A549 (cell line): ENCODE data around the gene FBP2. TPM values are rescaled to one million over a fixed set of nuclear protein-coding genes. Genes with fewer than 3 reads are reported as not detected.
"Not testable (repeated sequence)": the region's sequence is repeated elsewhere in the genome, so short reads cannot be mapped to it uniquely, and the experiment has no call there.

Experiments used
- ATAC-seq, 2 experiments: fragments of 200-7000 bp in 1 of 2; fragments of >200 bp in 1 of 2; cut with Nextera tagmentation in 1 of 2; cut with Tn5 transposase in 1 of 2; 3 replicates each; pipeline versions ENCODE4 v1.8.0 to v1.9.1; 2018 to 2020; ENCODE audit warnings: mild to moderate bottlenecking in 1 of 2, moderate library complexity in 1 of 2
- CTCF ChIA-PET: fragments of 300-600 bp; sonication (Branson Sonifier 250); formaldehyde crosslinking; extraction: SDS; loops from one replicate; lab custom pipeline; 2021; ENCODE audit warnings: antibody characterized with exemption, inconsistent platforms; lab: Yijun Ruan, JAX
- POLR2A ChIA-PET: fragments of 350-600 bp; formaldehyde crosslinking; extraction: SDS; loops from one replicate; lab custom pipeline; 2021; ENCODE audit warnings: antibody characterized with exemption, inconsistent platforms; lab: Yijun Ruan, JAX
- DNase-seq, 2 experiments: peaks; one replicate each; pipeline versions ENCODE4 v3.0.0 to v3.0.0-alpha.2; 2011 to 2016; ENCODE audit warnings: low read depth in 1 of 2, low spot score in 1 of 2
- FAIRE-seq: peaks from 2 replicates; lab custom pipeline; 2011; peaks lifted over from hg19 to GRCh38; lab: Jason Lieb, UNC
- H3K27ac ChIP-seq, 2 experiments: fragments of >200 bp; sonication (Bioruptor Twin); formaldehyde crosslinking; 3 replicates each; pipeline ENCODE4 v1.5.1; 2016 to 2017
- H3K4me1 ChIP-seq: fragments of >200 bp; sonication (Bioruptor Twin); formaldehyde crosslinking; 3 replicates; pipeline ENCODE4 v1.6.1; 2016
- H3K4me2 ChIP-seq: fragments of >200 bp; sonication (Bioruptor Twin); formaldehyde crosslinking; 3 replicates; pipeline ENCODE4 v1.6.1; 2016
- H3K4me3 ChIP-seq: fragments of >200 bp; sonication (Bioruptor Twin); formaldehyde crosslinking; 3 replicates; pipeline ENCODE4 v1.5.1; 2016
- H3K9me3 ChIP-seq: fragments of >200 bp; sonication (Bioruptor Twin); formaldehyde crosslinking; 3 replicates; pipeline ENCODE4 v1.6.1; 2016
- CBX2 ChIP-seq: fragments of 200-600 bp; sonication (generic); IDR thresholded peaks from 2 replicates; pipeline ENCODE4 v1.6.1; 2016; ENCODE audit warnings: low read depth, mild to moderate bottlenecking, borderline replicate concordance
- EP300 ChIP-seq, 2 experiments: fragments of >200 bp; sonication (Bioruptor Twin); formaldehyde crosslinking; IDR thresholded peaks; 2 replicates in 1 of 2; 3 replicates in 1 of 2; pipeline ENCODE4 v1.6.1; 2016 to 2017
- ESRRA ChIP-seq: fragments of 150-350 bp; IDR thresholded peaks from 2 replicates; pipeline ENCODE4 v1.6.1; 2014; ENCODE audit warnings: mild to moderate bottlenecking, low read length, borderline replicate concordance
- FOSL2 ChIP-seq, 2 experiments: fragments of 450-650 bp in 1 of 2; fragments of >200 bp in 1 of 2; sonication (Bioruptor Twin) in 1 of 2; formaldehyde crosslinking; IDR thresholded peaks; 2 replicates each; pipeline versions ENCODE4 v1.5.0 to v1.6.1; 2016 to 2020; ENCODE audit warnings: mild to moderate bottlenecking in 1 of 2, moderate library complexity in 1 of 2
- FOXS1 ChIP-seq: fragments of 250-450 bp; sonication (Bioruptor Pico); IDR thresholded peaks from 2 replicates; pipeline ENCODE4 v1.5.0; 2020; ENCODE audit warnings: mild to moderate bottlenecking, moderate library complexity
- GATA3 ChIP-seq: IDR thresholded peaks from 2 replicates; pipeline ENCODE4 v1.6.1; 2012; ENCODE audit warnings: borderline replicate concordance
- HOXA7 ChIP-seq: fragments of 250-450 bp; sonication (Bioruptor Pico); IDR thresholded peaks from 2 replicates; pipeline ENCODE4 v1.5.0; 2020; ENCODE audit warnings: mild to moderate bottlenecking, moderate library complexity
- HOXB13 ChIP-seq: fragments of 250-450 bp; sonication (Bioruptor Pico); IDR thresholded peaks from 2 replicates; pipeline ENCODE4 v1.5.0; 2020; ENCODE audit warnings: low read depth, mild to moderate bottlenecking, moderate library complexity
- KDM5A ChIP-seq: fragments of 200-600 bp; sonication (generic); IDR thresholded peaks from 2 replicates; pipeline ENCODE4 v1.6.1; 2016; ENCODE audit warnings: antibody characterized with exemption, mild to moderate bottlenecking
- NFE2L2 ChIP-seq: fragments of 150-350 bp; conservative IDR thresholded peaks from 2 replicates; pipeline ENCODE4 v1.6.1; 2014; ENCODE audit warnings: low read length
- RCOR1 ChIP-seq: fragments of 150-350 bp; IDR thresholded peaks from 2 replicates; pipeline ENCODE4 v1.6.1; 2014; ENCODE audit warnings: antibody characterized with exemption, low read length, low read depth
- RNF2 ChIP-seq: fragments of 200-600 bp; sonication (generic); IDR thresholded peaks from 2 replicates; pipeline ENCODE4 v1.6.1; 2016; ENCODE audit warnings: low read depth, mild to moderate bottlenecking, antibody characterized with exemption, moderate library complexity, borderline replicate concordance
- TFCP2L1 ChIP-seq: fragments of 250-450 bp; sonication (Bioruptor Pico); IDR thresholded peaks from 2 replicates; pipeline ENCODE4 v1.5.0; 2021; ENCODE audit warnings: mild to moderate bottlenecking
- WGBS: methylation state at CpG from one replicate; pipeline ENCODE4 v1.1.6; 2017; ENCODE audit errors: missing lambda C conversion rate; 5-methylcytosine and 5-hydroxymethylcytosine counted together
- polyA plus RNA-seq, 4 experiments: library from polyadenylated mRNA; depleted of rRNA in 3 of 4; stranded (reverse); fragments of >200 nt; fragmentation: RNase III in 1 of 4; extraction: RNeasy Plus Mini Kit Qiagen cat#74134 plus additional on column Dnase treatment in 1 of 4; gene quantifications; 2 replicates in 3 of 4; 3 replicates in 1 of 4; pipeline ENCODE4 v1.2.3, GENCODE V29; 2011 to 2017
- TF ChIP-seq, protein P1 (sequence below): fragments of 250-450 bp; sonication (Bioruptor Pico); IDR thresholded peaks from 2 replicates; pipeline ENCODE4 v1.5.0; 2020; ENCODE audit warnings: low read depth, mild to moderate bottlenecking, moderate library complexity
- TF ChIP-seq, protein P2 (sequence below): IDR thresholded peaks from 2 replicates; pipeline ENCODE4 v1.6.1; 2012
- TF ChIP-seq, protein P3 (sequence below): fragments of >200 bp; sonication (Bioruptor Twin); formaldehyde crosslinking; IDR thresholded peaks from 2 replicates; pipeline ENCODE4 v1.6.1; 2016

FBP2 gene
- polyA plus RNA-seq, 2 of the 4 experiments (the other 2 are of a cell fraction): not detected

DNA sequence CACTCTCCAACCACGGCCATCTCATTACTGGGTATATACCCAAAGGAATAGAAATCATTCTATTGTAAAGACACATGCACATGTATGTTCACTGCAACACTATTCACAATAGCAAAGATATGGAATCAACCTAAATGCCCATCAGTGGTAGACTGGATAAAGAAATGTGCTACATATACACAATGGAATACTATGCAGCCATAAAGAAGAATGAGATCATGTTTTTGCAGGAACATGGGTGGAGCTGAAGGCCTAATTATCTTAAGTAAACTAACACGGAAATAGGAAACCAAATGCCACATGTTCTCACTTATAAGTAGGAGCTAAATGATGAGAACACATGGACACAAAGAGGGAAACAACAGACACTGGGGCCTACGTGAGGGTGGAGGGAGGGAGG lies 29.3 kb downstream of the FBP2 start:
- ATAC-seq, POLR2A ChIA-PET, DNase-seq: not testable (repeated sequence)

DNA sequence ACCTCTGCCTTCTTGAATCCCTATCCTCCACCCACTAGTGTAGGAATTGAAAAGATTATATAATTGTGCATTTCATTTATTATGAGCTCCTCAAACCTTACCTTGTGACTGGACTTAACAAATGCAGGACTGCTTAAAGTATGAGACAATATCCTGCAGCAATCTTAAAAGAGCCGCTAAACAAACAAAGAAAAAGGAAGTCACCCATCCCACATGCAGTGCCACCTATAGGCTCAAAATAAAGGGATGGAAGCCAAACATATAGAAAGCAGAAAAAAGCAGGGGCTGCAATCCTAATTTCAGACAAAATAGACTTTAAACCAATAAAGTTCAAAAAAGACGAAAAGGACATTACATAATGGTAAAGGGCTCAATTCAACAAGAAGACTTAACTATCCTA lies 30.1 kb downstream of the FBP2 start:
- Histone ChIP-seq H3K27ac (no peak overlapping the region), H3K4me1 (no peaks in the 10 kb centered on the region), H3K9me3 (no peaks in the 10 kb centered on the region), H3K4me2 (no peak overlapping the region), H3K4me3 (no peak overlapping the region)
- FAIRE-seq (no peak), DNase-seq (no peak), ATAC-seq (no peak)
- 65% methylated on average over 2 of the region's 2 CpGs for WGBS
- TF ChIP-seq HOXB13 (CRISPR knock-in tag) (no peak), EP300 (IDR thresholded peaks at IDR 0.05) (no peak), GATA3 (no peak), CBX2 (no peak), KDM5A (no peak), RNF2 (no peak)
- TF ChIP-seq, protein P1, sequence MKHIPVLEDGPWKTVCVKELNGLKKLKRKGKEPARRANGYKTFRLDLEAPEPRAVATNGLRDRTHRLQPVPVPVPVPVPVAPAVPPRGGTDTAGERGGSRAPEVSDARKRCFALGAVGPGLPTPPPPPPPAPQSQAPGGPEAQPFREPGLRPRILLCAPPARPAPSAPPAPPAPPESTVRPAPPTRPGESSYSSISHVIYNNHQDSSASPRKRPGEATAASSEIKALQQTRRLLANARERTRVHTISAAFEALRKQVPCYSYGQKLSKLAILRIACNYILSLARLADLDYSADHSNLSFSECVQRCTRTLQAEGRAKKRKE: no peak
- TF ChIP-seq, protein P2, sequence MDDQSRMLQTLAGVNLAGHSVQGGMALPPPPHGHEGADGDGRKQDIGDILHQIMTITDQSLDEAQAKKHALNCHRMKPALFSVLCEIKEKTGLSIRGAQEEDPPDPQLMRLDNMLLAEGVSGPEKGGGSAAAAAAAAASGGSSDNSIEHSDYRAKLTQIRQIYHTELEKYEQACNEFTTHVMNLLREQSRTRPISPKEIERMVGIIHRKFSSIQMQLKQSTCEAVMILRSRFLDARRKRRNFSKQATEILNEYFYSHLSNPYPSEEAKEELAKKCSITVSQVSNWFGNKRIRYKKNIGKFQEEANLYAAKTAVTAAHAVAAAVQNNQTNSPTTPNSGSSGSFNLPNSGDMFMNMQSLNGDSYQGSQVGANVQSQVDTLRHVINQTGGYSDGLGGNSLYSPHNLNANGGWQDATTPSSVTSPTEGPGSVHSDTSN: no peak
- ChIA-PET POLR2A (no interaction called here), CTCF (interaction anchor here (0.8 to 2.5 kb wide), 3 partner anchors 9 to 10 kb away, joined by 3 to 11 read pairs (median 4); partner anchors contain the start of gene PCAT7)

More for the DNA sequence above, 29.3 kb downstream of the FBP2 start:
- H3K9me3 ChIP-seq, H3K4me2 ChIP-seq, H3K4me1 ChIP-seq, FAIRE-seq, H3K27ac ChIP-seq, H3K4me3 ChIP-seq: not testable (repeated sequence)
- WGBS: 53% methylated on average over 3 of the region's 3 CpGs
- CTCF ChIA-PET: interaction anchor here (0.6 to 2.5 kb wide), 3 partner anchors 9 to 32 kb away, joined by 3 to 11 read pairs (median 3); partner anchors contain the start of gene PCAT7

DNA sequence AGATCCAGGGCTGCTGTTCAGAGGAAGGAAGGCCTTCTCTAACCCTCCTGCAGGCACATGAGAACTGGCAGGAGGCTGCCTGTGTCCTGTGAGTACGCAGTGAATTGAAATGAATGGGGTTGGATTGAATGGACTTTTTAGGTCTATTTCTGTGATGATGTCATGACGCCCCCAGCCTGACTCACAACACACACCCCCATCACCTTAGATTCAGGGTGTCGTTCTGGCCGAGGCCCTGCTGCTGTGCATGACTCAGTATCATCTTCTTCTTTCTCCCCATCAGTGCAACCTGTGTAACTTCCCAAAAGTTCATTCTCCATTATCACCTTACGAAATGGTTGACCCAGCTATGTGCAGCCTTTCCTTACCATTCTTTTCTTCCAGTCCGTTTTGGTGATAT lies 33.4 kb downstream of the FBP2 start:
- ChIA-PET POLR2A (no interaction called here), CTCF (interaction anchor here (1.1 to 1.2 kb wide), 2 partner anchors 20 to 120 kb away, joined by 3 read pairs; no protein-coding TSS in a partner anchor)
- no peak overlapping the region for H3K4me2 ChIP-seq
- H3K4me3 ChIP-seq: no peak overlapping the region
- ATAC-seq (no peak), FAIRE-seq (no peak), DNase-seq (no peak)
- 81% methylated on average over 6 of the region's 6 CpGs for WGBS
- no peaks in the 10 kb centered on the region for H3K9me3 ChIP-seq
- H3K27ac ChIP-seq: no peak overlapping the region
- TF ChIP-seq, protein P3, sequence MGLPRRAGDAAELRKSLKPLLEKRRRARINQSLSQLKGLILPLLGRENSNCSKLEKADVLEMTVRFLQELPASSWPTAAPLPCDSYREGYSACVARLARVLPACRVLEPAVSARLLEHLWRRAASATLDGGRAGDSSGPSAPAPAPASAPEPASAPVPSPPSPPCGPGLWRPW: no peak
- TF ChIP-seq FOXS1 (CRISPR knock-in tag): no peak
- no peak for TF ChIP-seq RCOR1
- no peak for TF ChIP-seq HOXA7
- TF ChIP-seq RNF2: no peak
- TF ChIP-seq TFCP2L1: no peak
- no peak for TF ChIP-seq FOSL2 (IDR thresholded peaks at IDR 0.05)
- TF ChIP-seq FOSL2 (CRISPR knock-in tag; IDR thresholded peaks at IDR 0.05): no peak
- no peak for TF ChIP-seq NFE2L2
- no peaks in the 10 kb centered on the region for H3K4me1 ChIP-seq

DNA sequence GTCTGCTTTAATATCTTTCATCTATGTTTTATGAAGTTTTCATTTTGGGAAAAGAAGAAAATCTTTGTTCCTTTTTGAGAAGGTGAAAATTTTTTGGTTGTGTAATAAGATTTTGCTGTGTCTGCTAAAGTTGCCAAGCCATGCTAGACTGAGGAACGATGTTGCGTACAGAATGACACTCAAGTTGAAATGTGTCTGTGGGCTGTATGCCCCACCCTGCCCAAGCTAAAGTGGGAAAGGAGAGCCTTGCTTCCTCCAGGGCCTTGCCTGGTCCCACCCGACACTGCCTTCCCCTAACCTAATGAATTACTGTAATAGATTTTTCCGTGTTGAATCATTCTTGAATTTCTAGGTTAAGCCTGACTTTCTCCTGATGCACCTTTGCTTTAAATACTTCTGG lies 36.2 kb downstream of the FBP2 start:
- Histone ChIP-seq H3K27ac (no peak overlapping the region), H3K9me3 (no peaks in the 10 kb centered on the region), H3K4me3 (no peak overlapping the region), H3K4me2 (no peak overlapping the region), H3K4me1 (peaks cover 8% of the 10 kb centered on the region; the same call in 1 of the 3 replicates)
- POLR2A ChIA-PET: no interaction called here
- TF ChIP-seq ESRRA: no peak
- TF ChIP-seq, protein P3: no peak
- ATAC-seq (no peak), DNase-seq (no peak), FAIRE-seq (no peak)
- CTCF ChIA-PET: no interaction called here
- WGBS: 77% methylated on average over 4 of the region's 4 CpGs
